ENCODE results near the gene STK24. TPM values are rescaled to one million over a fixed set of nuclear protein-coding genes. Genes with fewer than 3 reads are reported as not detected.

STK24 gene
- total RNA-seq, 1 donor from 2014 or later, result 136 TPM

DNA sequence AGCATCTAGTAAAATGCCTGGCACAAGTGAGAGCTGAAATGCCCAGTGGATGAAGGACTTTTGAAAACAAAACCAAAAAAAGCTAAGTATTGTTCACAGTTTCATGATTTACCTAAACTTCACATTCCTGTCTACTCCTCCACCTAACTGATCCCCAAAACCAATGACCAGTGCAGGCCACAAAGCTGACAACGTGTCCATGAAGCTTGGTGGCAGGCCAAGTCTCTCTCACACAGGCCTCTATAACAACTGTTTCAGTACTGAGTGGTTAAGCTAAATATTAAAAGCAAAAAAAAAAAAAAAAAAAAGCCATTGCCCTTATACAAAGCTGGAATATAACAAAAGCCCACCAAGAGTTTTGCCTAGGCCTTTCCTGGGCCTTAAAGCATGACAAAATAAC lies 36.4 kb downstream of the STK24 start:
- Mint-ChIP-seq H3K9me3 (no peaks in the 10 kb centered on the region), H3K36me3 (ENCODE audit: low read depth) (peaks cover 18% of the 10 kb centered on the region), H3K4me1 (peaks cover 72% of the 10 kb centered on the region), H3K27me3 (no peaks in the 10 kb centered on the region), H3K4me3 (no peak overlapping the region), H3K27ac (no peak overlapping the region)
- intact Hi-C loops (cut with micrococcal nuclease), result no loop called here
- no peak for DNase-seq

DNA sequence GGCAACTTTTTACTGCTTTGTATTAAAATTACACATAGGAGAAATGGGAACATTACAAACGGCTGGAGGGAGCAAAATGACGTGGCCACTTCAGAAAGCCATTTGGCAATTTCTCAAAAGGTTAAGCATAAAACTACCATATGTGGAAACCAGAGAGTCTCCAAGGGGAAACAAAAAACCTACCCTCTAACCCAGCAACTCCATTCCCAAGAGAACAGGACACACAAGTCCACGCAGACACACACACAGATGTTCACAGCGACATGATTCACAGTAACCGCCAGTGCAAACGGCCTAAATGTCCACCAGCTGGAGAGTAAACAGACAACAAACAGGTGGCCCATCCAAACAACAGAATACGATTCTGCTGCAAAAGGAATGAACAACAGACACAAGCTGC lies 37.2 kb downstream of the STK24 start:
- no peak overlapping the region for H3K27ac Mint-ChIP-seq

DNA sequence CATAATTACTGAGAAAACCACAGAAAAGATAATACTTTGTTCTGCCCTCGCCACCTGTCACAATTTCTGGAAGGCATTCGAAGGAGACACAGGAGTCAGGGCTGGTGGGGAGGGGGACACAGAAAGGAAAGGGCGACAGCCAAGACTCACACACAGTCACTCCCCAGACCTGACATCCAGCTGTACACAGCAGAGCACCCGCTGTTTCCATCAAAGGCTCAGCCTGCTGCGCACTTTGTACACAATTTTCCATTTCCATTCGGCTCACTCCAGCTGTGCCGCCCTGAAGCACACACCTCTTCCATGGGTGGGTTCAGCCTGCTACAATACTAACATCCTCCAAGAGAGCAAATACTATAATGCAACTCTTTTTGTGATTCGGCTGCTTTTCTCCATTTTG lies 38.0 kb downstream of the STK24 start:
- Mint-ChIP-seq H3K27ac (peak overlapping the region; percentile 44), H3K9me3 (no peaks in the 10 kb centered on the region), H3K27me3 (no peaks in the 10 kb centered on the region), H3K4me3 (no peak overlapping the region), H3K36me3 (ENCODE audit: low read depth) (peaks cover 17% of the 10 kb centered on the region), H3K4me1 (peaks cover 67% of the 10 kb centered on the region)
- no peak for DNase-seq
- intact Hi-C loops (cut with micrococcal nuclease), result no loop called here

More for the DNA sequence above, 37.2 kb downstream of the STK24 start:
- Mint-ChIP-seq H3K4me3 (no peak overlapping the region), H3K27me3 (no peaks in the 10 kb centered on the region), H3K9me3 (no peaks in the 10 kb centered on the region), H3K4me1 (peaks cover 71% of the 10 kb centered on the region), H3K36me3 (ENCODE audit: low read depth) (peaks cover 17% of the 10 kb centered on the region)
- intact Hi-C loops (cut with micrococcal nuclease), result no loop called here
- DNase-seq, result no peak

DNA sequence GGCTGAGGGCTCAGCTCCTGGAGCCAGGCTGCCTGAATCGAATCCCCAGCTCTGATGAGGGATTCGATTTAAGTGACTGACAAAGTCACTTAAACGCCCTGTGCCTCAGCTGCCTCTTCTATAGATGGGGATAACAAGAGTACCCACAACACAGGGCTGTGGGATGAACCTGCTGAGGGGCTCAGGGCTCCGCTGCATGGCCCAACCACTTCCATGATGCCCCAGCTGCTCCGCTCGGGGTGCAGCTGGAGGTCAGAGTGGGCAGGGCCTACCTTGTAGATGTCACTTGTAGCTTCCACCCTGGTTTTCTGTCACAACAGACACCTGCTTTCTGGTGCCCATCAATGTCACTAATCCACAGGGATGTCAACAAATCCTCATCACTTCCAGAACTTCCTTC lies 39.2 kb downstream of the STK24 start:
- Mint-ChIP-seq H3K27ac (no peak overlapping the region), H3K9me3 (no peaks in the 10 kb centered on the region), H3K27me3 (no peaks in the 10 kb centered on the region), H3K4me1 (peaks cover 62% of the 10 kb centered on the region), H3K4me3 (no peak overlapping the region), H3K36me3 (ENCODE audit: low read depth) (peaks cover 17% of the 10 kb centered on the region)
- intact Hi-C loops (cut with micrococcal nuclease), result no loop called here
- DNase-seq, result no peak

DNA sequence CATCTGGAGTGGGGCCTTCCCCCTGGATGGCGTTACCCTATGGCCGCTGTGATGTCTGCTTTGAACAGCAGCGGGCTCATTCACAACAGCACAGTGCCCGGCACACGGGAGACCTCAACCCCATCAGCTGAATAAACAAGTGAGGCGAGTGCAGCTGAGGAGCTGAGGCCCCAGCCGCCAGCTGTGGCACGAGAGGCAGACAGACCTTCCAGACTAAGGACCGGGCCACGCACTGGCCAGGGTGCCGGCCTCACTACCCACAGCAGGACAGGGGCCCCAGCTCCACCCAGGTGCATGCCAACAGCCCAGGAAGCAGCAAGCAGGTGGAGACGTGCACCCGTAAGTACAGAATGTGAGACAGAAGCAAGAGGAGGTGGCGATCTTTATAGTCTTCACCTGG lies 39.6 kb downstream of the STK24 start:
- intact Hi-C loops (cut with micrococcal nuclease), result no loop called here
- peaks cover 20% of the 10 kb centered on the region for H3K36me3 Mint-ChIP-seq (ENCODE audit: low read depth)

DNA sequence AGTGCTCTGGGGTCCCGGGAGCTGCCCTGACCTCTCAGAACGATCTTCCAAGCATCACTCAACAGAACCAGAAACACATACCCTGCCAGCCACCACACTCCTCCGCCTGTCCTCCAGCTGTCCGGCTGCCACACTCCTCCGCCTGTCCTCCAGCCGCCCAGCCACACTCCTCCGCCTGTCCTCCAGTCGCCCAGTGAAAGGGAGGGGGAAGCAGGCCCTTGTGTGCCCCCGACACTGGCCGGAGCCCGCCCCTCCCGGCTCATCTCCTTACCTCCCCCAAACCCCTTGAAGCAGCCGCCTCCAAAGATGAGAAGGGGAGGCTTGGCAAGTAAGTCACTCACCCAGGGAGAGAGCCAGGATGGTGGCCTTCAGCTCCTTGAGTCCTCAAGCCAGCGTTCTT lies 40.2 kb downstream of the STK24 start:
- H3K9me3 Mint-ChIP-seq, result no peaks in the 10 kb centered on the region
- no peaks in the 10 kb centered on the region for H3K27me3 Mint-ChIP-seq
- no peak overlapping the region for H3K4me3 Mint-ChIP-seq
- H3K4me1 Mint-ChIP-seq, result peaks cover 61% of the 10 kb centered on the region
- intact Hi-C loops (cut with micrococcal nuclease), result no loop called here
- peaks cover 22% of the 10 kb centered on the region for H3K36me3 Mint-ChIP-seq (ENCODE audit: low read depth)
- H3K27ac Mint-ChIP-seq, result peak overlapping the region; percentile 22
- no peak for DNase-seq

More for the DNA sequence above, 39.6 kb downstream of the STK24 start:
- no peak overlapping the region for H3K4me3 Mint-ChIP-seq
- peak overlapping the region; percentile 25 for H3K27ac Mint-ChIP-seq
- peaks cover 62% of the 10 kb centered on the region for H3K4me1 Mint-ChIP-seq
- H3K27me3 Mint-ChIP-seq, result no peaks in the 10 kb centered on the region
- no peaks in the 10 kb centered on the region for H3K9me3 Mint-ChIP-seq
- no peak for DNase-seq

DNA sequence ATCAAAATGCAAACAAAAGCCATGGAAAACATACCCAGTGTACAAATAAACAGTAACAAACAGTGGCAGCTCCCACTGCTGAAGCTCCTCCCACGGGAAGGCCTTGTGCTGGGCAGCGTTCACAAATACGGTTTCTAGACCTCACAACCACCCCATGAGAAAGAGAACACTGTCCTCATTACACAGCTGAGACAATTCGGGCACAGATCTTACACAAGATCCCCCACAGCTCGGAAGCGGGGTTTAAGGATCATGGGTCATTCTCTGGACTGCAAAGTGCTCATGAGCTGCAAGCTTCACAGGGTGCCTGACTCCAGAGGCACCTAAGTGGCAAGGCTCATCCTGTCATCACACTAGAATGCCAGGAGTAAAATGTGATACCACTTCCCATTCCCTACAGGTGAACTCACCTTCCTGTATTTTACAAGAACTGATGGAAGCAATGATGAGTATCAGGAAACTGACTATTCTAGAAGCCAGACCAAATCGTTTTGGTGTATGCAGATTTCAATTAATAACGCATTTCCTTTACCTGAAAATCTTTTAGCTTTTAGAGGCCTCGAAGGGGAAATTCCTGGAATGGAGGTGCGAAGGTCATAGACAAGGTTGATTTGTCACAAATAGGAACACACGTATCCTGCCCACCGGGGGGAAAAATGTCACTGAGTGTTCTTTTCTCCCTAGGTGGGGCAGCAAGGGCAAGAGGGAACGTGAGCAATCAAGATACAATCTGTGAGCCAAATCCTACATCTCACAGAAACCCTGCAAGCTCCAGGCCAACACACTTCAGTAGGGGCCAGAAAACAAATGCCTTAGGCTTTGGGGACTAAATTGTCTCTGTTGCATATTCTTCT lies 41.2 kb downstream of the STK24 start:
- Mint-ChIP-seq H3K4me3 (no peak overlapping the region), H3K36me3 (ENCODE audit: low read depth) (peaks cover 26% of the 10 kb centered on the region), H3K27ac (peak overlapping the region; percentile 13), H3K9me3 (no peaks in the 10 kb centered on the region), H3K4me1 (peaks cover 60% of the 10 kb centered on the region), H3K27me3 (no peaks in the 10 kb centered on the region)
- intact Hi-C loops (cut with micrococcal nuclease), result no loop called here
- DNase-seq, result no peak

DNA sequence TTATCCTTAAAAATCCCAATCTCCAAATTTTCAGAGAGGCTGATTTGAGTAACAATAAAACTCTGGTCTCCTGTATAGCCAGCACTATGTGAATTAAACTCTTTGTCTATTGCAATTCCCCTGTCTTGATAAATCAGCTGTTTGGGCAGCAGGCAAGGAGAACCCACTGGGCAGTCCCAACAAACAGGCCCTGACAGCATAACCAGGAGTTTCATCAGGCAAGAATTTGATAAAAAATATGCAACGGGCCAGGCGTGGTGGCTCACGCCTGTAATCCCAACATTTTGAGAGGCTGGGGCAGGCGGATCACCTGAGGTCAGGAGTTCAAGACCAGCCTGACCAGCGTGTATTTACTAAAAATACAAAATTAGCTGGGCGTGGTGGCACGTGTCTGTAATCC lies 42.1 kb downstream of the STK24 start:
- peaks cover 65% of the 10 kb centered on the region for H3K4me1 Mint-ChIP-seq

DNA sequence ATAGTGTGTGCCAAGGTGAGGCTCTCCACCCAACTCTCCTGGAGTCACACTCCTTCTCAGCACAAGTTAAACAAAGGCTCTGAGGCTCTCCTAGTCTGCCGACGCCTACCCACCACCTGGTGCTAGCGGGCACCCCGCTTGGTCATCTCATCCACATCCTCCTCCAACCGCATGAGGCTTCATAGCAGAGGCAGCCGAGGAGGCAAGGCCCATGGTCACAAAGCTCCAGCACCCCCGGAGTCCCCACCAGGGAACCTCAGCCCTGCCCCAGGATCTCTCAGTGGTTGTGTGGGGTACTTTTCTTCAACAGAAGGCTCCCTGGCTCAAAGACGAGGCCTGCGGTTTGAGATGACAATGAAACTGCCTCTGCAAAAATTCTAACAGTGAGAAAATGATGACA lies 43.0 kb downstream of the STK24 start:
- H3K9me3 Mint-ChIP-seq, result no peaks in the 10 kb centered on the region
- intact Hi-C loops (cut with micrococcal nuclease), result no loop called here
- DNase-seq, result no peak
- no peak overlapping the region for H3K4me3 Mint-ChIP-seq
- peaks cover 26% of the 10 kb centered on the region for H3K36me3 Mint-ChIP-seq (ENCODE audit: low read depth)
- peak overlapping the region; percentile 11 for H3K27ac Mint-ChIP-seq
- peaks cover 65% of the 10 kb centered on the region for H3K4me1 Mint-ChIP-seq
- H3K27me3 Mint-ChIP-seq, result no peaks in the 10 kb centered on the region

More for the DNA sequence above, 42.1 kb downstream of the STK24 start:
- peaks cover 26% of the 10 kb centered on the region for H3K36me3 Mint-ChIP-seq (ENCODE audit: low read depth)
- no peaks in the 10 kb centered on the region for H3K27me3 Mint-ChIP-seq
- intact Hi-C loops (cut with micrococcal nuclease), result no loop called here
- no peak for DNase-seq
- H3K27ac Mint-ChIP-seq, result no peak overlapping the region
- H3K4me3 Mint-ChIP-seq, result no peak overlapping the region
- H3K9me3 Mint-ChIP-seq, result no peaks in the 10 kb centered on the region

DNA sequence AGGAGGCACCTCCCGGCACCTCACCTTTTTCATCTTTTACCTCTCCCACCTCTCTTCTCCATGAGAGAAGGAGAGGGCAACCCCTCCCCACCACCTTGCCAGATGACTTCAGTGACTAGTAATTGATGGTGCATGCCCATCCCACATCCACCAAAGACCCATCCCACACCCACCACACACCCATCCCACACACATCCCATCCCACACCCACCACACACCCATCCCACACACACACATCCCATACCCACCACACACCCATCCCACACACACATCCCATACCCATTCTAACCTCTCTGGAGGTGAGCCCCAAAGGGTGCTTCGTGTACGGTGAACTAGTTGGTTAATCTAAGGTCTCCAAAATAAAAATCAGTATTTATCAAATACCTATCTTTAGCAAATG lies 44.7 kb downstream of the STK24 start:
- Mint-ChIP-seq H3K36me3 (ENCODE audit: low read depth) (peaks cover 25% of the 10 kb centered on the region), H3K27me3 (no peaks in the 10 kb centered on the region), H3K4me3 (no peak overlapping the region), H3K9me3 (no peaks in the 10 kb centered on the region), H3K27ac (no peak overlapping the region), H3K4me1 (peaks cover 62% of the 10 kb centered on the region)
- intact Hi-C loops (cut with micrococcal nuclease), result no loop called here
- no peak for DNase-seq

DNA sequence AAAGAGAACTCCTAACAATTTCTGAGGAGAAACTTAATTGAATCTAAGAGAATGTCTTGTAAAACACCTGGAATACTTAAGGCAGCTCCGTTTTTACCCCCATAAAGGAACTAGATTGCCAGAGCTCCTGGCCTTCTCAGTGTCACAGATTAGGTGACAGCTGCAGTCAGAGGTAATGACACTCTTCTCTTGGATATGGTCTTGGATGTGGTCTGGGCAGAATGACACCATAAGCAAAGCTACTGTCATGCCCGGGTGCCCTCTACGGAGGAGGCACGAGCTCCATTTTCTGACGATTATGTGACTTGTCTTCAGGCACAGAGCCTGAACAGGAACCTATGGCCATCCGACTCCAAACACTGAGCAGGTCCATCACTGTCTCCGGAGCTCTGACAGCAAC lies 46.7 kb downstream of the STK24 start:
- intact Hi-C loops (cut with micrococcal nuclease), result no loop called here
- peaks cover 57% of the 10 kb centered on the region for H3K4me1 Mint-ChIP-seq
- no peaks in the 10 kb centered on the region for H3K9me3 Mint-ChIP-seq
- H3K4me3 Mint-ChIP-seq, result no peak overlapping the region
- H3K27me3 Mint-ChIP-seq, result no peaks in the 10 kb centered on the region
- H3K27ac Mint-ChIP-seq, result no peak overlapping the region
- H3K36me3 Mint-ChIP-seq (ENCODE audit: low read depth), result peaks cover 23% of the 10 kb centered on the region
- no peak for DNase-seq

DNA sequence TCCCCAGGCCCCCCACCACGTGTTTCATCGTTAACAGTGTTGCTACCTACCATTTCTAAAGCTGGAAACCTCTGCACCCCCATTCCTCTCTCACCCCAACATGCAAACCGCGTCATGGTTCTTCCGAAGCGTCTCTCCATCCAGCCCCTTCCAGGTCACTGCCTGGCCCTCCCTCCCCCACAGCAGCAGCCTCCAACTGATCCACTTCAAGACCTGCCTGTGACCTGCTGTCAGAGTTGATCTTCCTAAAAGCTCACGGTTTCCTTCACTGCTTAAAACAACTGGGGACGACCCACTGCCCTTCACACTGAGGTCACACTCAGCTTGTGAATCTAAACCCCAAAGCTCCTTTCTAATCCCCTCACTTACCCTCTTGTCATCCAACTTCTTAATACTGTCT lies 47.7 kb downstream of the STK24 start:
- no peak for DNase-seq
- Mint-ChIP-seq H3K9me3 (no peaks in the 10 kb centered on the region), H3K27ac (peak overlapping the region; percentile 87), H3K36me3 (ENCODE audit: low read depth) (peaks cover 23% of the 10 kb centered on the region), H3K4me3 (peak overlapping the region; percentile 21), H3K4me1 (peaks cover 62% of the 10 kb centered on the region), H3K27me3 (no peaks in the 10 kb centered on the region)
- intact Hi-C loops (cut with micrococcal nuclease), result loop anchor here (2.0 kb wide), 2 partner anchors 14 to 52 kb away; no protein-coding TSS in a partner anchor

DNA sequence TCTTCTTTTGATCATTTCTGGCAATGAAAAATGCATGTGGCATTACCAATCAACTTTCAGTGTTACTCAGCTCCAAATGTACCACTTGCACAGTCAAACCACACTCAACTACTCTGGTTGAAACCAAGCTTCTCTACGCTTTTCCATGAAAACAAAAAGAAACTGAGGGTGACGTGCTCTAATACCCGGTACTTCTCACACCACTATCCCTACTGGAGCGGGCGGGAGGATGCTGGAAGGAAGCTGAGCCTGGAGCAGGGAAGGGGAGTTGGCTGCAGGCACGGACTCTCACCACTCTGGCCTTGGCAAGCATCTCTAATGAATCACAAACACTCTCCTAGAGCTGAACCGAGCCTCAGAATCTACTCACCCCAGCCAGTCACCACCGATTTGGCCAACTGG lies 48.2 kb downstream of the STK24 start:
- intact Hi-C loops (cut with micrococcal nuclease), result loop anchor here (1.0 to 2.0 kb wide), 4 partner anchors 11 to 52 kb away; no protein-coding TSS in a partner anchor
- Mint-ChIP-seq H3K27ac (peak overlapping the region; percentile 87), H3K36me3 (ENCODE audit: low read depth) (peaks cover 20% of the 10 kb centered on the region), H3K27me3 (no peaks in the 10 kb centered on the region), H3K9me3 (no peaks in the 10 kb centered on the region), H3K4me3 (peak overlapping the region; percentile 21), H3K4me1 (peaks cover 61% of the 10 kb centered on the region)
- no peak for DNase-seq

DNA sequence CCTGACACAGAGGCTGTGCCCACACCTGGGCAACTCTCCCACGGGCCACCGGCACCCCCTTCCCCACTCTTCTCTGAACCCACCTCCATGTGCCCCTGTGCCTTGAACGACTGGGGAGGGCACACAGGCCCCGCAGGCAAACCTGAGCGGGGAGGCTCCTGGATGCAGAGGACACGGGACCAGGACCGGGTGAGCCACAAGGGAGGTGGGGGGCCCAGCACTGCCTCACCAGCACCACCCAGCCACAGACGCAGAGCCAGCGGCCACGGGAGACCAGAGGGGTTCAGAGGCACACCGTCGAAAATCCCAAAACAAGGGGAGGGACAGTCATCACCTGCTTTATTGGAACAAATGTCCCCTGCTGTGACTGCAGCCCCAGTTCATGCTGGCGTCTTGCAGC lies 49.4 kb downstream of the STK24 start:
- H3K4me3 Mint-ChIP-seq, result no peak overlapping the region
- H3K36me3 Mint-ChIP-seq (ENCODE audit: low read depth), result peaks cover 17% of the 10 kb centered on the region
- H3K4me1 Mint-ChIP-seq, result peaks cover 63% of the 10 kb centered on the region
- DNase-seq, result no peak
- no peaks in the 10 kb centered on the region for H3K27me3 Mint-ChIP-seq
- no peak overlapping the region for H3K27ac Mint-ChIP-seq
- intact Hi-C loops (cut with micrococcal nuclease), result no loop called here
- H3K9me3 Mint-ChIP-seq, result no peaks in the 10 kb centered on the region

DNA sequence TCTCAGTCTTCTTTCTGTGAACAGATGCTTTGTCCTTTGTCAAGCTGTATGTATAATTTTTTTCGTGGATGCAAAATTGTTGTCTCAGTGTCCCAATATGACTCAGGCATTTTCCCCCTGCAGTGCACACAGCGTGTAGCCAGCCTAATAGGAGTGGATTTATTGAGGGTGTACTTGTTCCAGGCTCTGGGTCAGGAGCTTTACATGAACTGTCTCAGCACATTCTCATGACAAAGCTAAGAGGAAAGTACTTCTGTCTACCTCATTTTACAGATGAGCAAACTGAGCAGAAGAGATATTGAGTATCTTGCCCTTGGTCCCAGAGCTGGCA lies 50.8 kb downstream of the STK24 start:
- DNase-seq, result no peak
- peaks cover 67% of the 10 kb centered on the region for H3K4me1 Mint-ChIP-seq
- H3K4me3 Mint-ChIP-seq, result no peak overlapping the region
- intact Hi-C loops (cut with micrococcal nuclease), result no loop called here
- H3K36me3 Mint-ChIP-seq (ENCODE audit: low read depth), result peaks cover 13% of the 10 kb centered on the region
- H3K27me3 Mint-ChIP-seq, result no peaks in the 10 kb centered on the region
- peak overlapping the region; percentile 63 for H3K27ac Mint-ChIP-seq
- H3K9me3 Mint-ChIP-seq, result no peaks in the 10 kb centered on the region

Measured in activated CD4-positive, alpha-beta T cell treated with anti-CD3 and anti-CD28 coated beads, Interleukin-2, amount 10 ng/mL, durations not matched to agents 24 days and 14 days (primary cell).